ENCODE measurements around the gene ZNF26.
A peak's percentile ranks its signal among the peaks of the same experiment; 100 is the strongest.
"Not testable (repeated sequence)": the region's sequence is repeated elsewhere in the genome, so short reads cannot be mapped to it uniquely, and the experiment has no call there.

The ZNF26 gene

GRCh38 chr12:132955094-132956010, 30.8 kb upstream of the ZNF26 start:
- no peak for DNase-seq (ENCODE audit: low read depth in 2 of 2)

DNA sequence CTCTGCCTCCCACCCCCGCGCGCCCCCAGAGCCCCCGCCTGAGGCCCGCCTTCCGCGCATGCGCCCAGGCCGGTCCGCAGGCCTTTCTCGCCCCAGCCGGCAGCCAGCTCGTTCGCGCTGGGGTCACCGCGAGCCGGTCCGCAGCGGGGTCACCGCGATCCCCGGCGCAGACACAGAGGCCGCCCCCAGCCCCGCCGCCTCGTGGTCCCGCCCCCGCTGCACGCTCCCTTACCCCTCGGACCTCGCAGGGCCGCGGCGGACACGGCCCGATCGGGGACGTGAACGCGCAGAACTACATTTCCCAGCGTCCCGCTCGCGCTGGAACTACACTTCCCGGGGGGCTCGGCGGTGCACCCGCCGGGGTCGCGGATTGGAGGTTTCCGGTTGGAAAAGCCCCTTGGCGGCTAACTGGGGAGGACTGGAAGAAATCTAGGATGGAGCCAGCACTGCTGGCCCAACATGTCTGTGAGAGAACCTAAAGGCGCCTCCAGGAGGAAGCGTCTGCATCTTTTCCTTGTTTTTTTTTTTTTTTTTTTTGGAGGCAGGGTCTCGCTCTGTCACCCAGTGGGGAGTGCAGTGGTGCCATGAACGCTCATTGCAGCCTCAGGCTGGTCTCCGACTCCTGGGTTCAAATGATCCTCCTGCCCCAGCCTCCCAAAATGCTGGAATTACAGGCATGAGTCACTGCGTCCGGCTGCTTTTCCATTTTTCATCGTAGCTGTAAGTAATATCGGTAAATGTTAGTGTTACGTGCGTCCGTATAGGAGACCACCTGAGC, 30.0 kb upstream of the ZNF26 start, which contains the start of gene ZNF605:
Gene ZNF605, minus strand, starts transcription at position 296 of the 778 bp plus-strand sequence. CDS start 10,671 bp downstream, outside the sequence.
- peak; percentile 74 to 79 for DNase-seq (ENCODE audit: low read depth in 2 of 2)

DNA sequence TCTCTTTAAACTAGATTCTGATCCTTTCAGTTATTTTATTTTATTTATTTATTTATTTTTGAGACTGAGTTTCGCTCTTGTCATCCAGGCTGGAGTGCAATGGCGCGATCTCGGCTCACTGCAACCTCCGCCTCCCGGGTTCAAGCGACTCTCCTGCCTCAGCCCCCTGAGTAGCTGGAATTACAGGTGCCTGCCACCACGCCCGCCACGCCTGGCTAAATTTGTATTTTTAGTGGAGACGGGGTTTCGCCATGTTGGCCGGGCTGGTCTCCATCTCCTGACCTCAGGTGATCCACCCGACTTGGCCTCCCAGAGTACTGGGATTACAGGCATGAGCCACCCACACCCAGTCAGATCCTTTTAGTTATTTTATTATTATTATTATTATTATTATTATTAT, 24.4 kb upstream of the ZNF26 start:
- DNase-seq (ENCODE audit: low read depth in 2 of 2), result not testable (repeated sequence)

DNA sequence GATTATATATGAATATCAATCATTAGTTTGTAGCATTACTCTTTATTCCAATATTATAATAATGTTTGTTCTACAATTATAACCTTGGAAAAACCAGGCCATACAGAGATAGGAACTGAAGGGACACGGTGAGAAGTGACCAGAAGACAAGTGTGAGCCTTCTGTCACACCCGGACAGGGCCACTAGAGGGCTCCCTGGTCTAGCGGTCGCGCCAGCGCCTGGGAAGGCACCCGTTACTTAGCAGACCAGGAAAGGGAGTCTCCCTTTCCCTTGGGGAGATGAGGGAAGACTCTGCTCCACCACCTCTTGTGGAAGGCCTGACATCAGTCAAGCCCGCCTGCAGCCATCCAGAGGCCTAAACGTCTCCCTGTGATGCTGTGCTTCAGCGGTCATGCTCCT, 22.2 kb upstream of the ZNF26 start:
- DNase-seq (ENCODE audit: low read depth in 2 of 2), result not testable (repeated sequence)

GRCh38 chr12:132965796-132966195, 20.4 kb upstream of the ZNF26 start:
- DNase-seq (ENCODE audit: low read depth in 2 of 2), result no peak

GRCh38 chr12:132966676-132967415, 19.3 kb upstream of the ZNF26 start:
- DNase-seq (ENCODE audit: low read depth in 2 of 2), result no peak

- no peak for DNase-seq (ENCODE audit: low read depth in 2 of 2)
Measured at GRCh38 chr12:132967736-132968135, 18.4 kb upstream of the ZNF26 start.

DNA sequence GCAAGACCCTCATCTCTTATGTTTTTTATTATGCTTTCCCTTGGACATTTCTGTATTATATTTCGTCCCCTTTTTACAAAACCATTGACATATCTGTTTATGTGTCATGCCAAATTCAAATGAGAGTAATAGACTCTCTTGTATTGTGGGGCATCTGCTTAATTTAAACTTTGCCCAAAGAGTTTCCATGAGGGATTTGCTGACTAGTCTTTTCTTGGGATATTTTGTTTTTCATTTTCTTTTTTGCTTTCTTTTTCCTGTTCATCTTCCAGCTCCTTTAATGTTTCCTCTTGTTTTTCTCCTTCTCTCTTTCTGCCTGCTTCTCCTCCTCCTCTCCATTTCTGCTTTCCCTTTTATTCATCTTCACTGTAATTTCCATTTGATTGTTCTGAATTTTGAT, 13.8 kb upstream of the ZNF26 start:
- DNase-seq (ENCODE audit: low read depth in 2 of 2), result no peak

GRCh38 chr12:132976870-132977269, 9.3 kb upstream of the ZNF26 start:
- peak in 1 of 2 donors; percentile 5 for DNase-seq (ENCODE audit: low read depth in 2 of 2)

DNA sequence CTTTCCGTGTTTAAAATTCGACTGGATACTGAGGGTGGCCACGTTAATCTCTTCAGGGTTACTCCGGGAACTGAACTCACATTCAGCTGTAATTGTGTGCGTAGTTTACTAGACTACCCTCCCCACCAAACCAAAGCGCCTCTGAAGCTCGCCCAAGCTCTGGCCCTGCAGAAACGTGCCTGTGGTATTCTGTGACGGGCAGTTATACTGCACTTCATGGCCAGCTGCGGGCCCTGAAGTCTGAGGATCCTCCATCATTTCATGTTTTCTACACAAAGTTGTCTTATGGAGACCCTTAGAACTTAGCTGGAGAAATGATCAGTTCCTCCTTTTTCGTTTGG, 688 bp downstream of the ZNF26 start:
- no peak for DNase-seq (ENCODE audit: low read depth in 2 of 2)

- no peak for DNase-seq (ENCODE audit: low read depth in 2 of 2)
Measured at GRCh38 chr12:132998741-132999140, 12.6 kb downstream of the ZNF26 start.

GRCh38 chr12:133010657-133011297, 24.6 kb downstream of the ZNF26 start:
- no peak for DNase-seq (ENCODE audit: low read depth in 2 of 2)

DNA sequence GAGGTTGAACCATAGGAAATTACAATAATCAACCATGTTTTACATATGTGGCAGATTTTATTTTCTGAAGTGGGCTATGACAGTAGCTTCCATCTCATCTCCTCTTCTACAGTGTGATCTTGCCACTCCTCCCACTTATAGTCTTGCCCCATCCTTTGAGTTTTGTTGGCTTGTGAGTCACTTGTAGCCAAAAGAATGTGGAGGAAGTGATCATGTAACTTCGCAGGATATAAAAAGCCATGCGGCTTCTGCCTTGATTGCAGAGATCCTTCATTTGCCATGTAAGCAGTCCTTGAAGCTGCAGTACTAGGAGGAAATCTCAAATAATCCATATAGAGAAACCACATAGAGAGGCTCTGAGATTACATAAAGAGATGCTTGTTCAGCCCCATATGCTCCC, 37.4 kb downstream of the ZNF26 start:
- DNase-seq (ENCODE audit: low read depth in 2 of 2), result no peak

GRCh38 chr12:133026996-133027395, 40.8 kb downstream of the ZNF26 start:
- no peak for DNase-seq (ENCODE audit: low read depth in 2 of 2)

DNA sequence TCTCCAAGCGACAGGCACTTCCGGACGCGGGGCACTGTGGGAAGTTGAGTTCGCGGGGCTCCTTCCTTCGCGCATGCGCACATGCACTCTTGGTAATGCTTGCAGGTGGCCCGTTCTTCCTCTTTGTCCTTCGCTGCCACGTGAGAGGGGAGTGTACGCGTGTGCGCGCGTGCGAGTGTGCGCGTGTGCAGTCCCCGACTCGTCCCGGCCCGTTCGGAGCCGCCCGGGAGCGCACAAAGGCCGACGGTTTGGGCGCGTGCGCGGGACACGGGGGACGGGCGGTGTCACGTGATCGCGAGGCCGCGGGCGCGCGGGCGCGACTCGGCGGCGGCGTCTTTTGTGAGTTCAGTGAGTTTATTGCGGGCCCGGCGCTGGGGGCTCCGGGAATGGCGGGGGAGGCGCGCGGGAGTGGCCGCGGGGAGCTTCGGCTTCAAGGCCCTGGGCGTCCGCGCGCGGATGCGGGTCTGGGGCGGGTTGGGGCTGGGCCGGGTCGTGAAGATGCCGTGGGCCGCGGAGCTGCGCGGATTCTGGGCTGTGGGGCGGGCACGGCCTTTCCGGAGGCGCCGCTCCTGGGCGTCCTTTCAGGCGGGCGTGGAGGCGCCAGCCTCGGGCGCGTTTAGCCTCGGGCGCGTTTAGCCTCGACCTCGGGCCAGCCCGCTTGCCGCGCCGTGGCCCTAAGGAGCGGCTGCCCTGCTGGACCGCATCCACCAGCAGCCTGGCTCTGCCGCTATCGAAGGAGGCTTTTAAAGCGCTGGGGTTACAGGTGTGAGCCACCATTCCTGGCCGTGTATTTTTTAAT, 51.2 kb downstream of the ZNF26 start, which contains the start of gene ZNF84:
Gene ZNF84, plus strand, starts transcription at position 303 of the 799 bp plus-strand sequence. CDS start 3,959 bp downstream, outside the sequence.
- DNase-seq (ENCODE audit: low read depth in 2 of 2), result peak; percentile 97

DNA sequence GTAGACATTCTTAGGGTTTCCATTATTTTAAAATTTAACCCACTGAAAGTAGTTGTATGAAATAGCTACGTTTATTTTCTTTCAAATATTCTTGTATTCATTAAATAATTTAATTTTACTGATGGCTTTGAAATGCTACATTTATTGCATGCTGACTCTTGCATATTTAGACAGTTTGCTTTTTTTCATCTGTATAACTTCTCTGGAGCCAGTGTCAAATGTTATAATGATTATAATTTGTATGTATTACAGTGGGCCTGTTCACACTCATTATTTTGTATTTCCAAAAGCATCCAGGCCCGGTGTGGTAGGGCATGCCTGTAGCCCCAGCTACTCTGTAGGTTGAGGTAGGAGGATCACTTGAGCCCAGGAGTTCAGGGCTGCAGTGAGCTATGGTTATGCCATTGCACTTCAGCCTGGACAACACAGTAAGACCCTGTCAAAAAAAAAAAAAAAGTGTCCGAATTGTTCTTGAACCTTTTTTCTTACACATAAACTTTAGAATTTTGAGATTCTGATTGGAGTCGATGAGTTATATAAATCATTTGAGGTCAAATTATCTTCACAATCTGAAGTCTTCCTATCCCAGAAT, 52.0 kb downstream of the ZNF26 start:
- no peak for DNase-seq (ENCODE audit: low read depth in 2 of 2)

- no peak for DNase-seq (ENCODE audit: low read depth in 2 of 2)
Measured at GRCh38 chr12:133046698-133047097, 60.5 kb downstream of the ZNF26 start.

DNA sequence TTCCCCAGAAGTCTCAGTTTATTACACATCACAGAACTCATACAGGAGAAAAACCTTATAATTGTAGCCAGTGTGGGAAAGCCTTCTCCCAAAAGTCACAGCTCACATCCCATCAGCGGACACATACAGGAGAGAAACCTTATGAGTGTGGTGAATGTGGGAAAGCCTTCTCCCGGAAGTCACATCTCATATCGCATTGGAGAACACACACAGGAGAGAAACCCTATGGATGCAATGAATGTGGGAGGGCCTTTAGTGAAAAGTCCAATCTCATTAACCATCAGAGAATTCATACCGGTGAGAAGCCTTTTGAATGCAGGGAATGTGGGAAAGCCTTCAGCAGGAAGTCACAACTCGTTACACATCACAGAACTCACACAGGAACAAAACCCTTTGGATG, 71.3 kb downstream of the ZNF26 start:
- no peak for DNase-seq (ENCODE audit: low read depth in 2 of 2)

DNA sequence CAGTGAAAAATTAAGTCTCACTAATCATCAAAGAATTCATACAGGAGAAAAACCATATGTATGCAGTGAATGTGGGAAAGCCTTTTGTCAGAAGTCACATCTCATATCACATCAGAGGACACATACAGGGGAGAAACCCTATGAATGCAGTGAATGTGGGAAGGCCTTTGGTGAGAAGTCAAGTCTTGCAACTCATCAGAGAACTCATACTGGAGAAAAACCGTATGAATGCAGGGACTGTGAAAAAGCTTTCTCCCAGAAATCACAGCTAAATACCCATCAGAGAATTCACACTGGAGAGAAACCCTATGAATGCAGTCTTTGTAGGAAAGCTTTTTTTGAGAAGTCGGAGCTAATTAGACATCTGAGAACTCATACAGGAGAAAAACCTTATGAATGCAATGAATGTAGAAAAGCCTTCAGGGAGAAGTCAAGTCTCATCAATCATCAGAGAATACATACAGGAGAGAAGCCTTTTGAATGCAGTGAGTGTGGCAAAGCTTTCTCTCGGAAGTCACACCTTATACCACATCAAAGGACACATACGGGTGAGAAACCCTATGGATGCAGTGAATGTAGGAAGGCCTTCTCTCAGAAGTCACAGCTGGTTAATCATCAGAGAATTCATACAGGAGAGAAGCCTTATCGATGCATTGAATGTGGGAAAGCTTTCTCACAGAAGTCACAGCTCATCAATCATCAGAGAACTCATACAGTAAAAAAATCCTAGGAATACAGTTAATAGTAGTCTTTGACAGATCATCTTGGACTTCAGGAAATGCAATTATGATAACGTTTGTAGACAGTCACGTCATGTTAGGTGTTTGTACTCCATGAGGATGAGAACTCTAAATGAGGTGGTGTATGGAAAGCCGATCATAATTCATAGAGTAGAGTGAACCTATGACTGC, 72.3 kb downstream of the ZNF26 start:
- no peak for DNase-seq (ENCODE audit: low read depth in 2 of 2)

All from stimulated activated CD8-positive, alpha-beta memory T cell treated with anti-CD3 and anti-CD28 coated beads, Interleukin-7, amount 100 ng/mL, for 4 hours (primary cell).